Measurements from ENCODE around the gene AKR1C2. TPM values are rescaled to one million over a fixed set of nuclear protein-coding genes. Genes with fewer than 3 reads are reported as not detected.
"Not testable (repeated sequence)": the region's sequence is repeated elsewhere in the genome, so short reads cannot be mapped to it uniquely, and the experiment has no call there.

The AKR1C2 gene
- total and polyA plus RNA-seq, 10 of the 15 experiments (the other 5 are each of a cell fraction or from before 2014, with no cell fraction given) = 0.31 to 0.44 (median 0.36) TPM; not detected in 7

DNA sequence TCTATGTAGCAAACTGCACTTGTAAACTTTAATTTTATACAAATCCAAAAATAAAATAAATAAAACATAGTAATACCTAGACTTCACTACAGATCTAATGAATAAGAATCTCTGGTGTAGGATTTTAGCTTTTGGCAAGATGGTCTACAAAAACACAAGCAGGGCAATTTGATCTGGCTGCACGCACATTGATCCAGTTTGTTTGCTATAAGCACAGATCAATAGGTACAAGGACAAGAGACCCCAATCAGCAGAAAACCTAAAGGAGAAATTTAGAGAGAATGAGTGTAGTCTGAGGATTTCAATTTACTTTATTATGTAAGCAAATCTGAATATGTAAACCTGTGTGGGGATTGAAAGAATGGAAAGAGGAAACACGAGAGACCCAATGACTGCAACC, 7.7 kb upstream of the AKR1C2 start:
- H2AFZ ChIP-seq (ENCODE audit: control insufficient read depth, low read depth, low read length); in situ Hi-C loops (cut with MboI); H3K4me1 ChIP-seq (ENCODE audit: control insufficient read depth, insufficient read depth, low read length); H3K4me3 ChIP-seq; BruUV-seq (replicated peaks); H3K27me3 ChIP-seq (replicated peaks in 1 of 2; ENCODE audit: control insufficient read depth in 2 of 2, insufficient read depth in 2 of 2, low read length in 1 of 2); DNase-seq (ENCODE audit: low read depth, low spot score); H3K4me2 ChIP-seq (ENCODE audit: control insufficient read depth, insufficient read depth); H3K27ac ChIP-seq (ENCODE audit: control insufficient read depth, insufficient read depth); POLR2A ChIA-PET; CTCF ChIA-PET; FAIRE-seq; H3K79me2 ChIP-seq (ENCODE audit: control insufficient read depth, insufficient read depth, low read length); H3K9me3 ChIP-seq (replicated peaks; ENCODE audit: control insufficient read depth, insufficient read depth, low read length); RAD21 ChIA-PET (ENCODE audit: unreplicated experiment); SMC1A ChIA-PET (ENCODE audit: uncharacterized antibody, unreplicated experiment); H3K9ac ChIP-seq (ENCODE audit: control insufficient read depth, insufficient read depth, low read length); ATAC-seq; intact Hi-C loops (cut with micrococcal nuclease; ENCODE audit: unreplicated experiment); H4K20me1 ChIP-seq (ENCODE audit: control insufficient read depth, insufficient read depth); H3K36me3 ChIP-seq (ENCODE audit: control insufficient read depth in 2 of 2, insufficient read depth in 2 of 2, low read length in 1 of 2): not testable (repeated sequence)
- 23% methylated on average over 2 of the region's 2 CpGs for WGBS (ENCODE audit: insufficient coverage, insufficient replicate concordance, low lambda C conversion rate, missing lambda C conversion rate)

DNA sequence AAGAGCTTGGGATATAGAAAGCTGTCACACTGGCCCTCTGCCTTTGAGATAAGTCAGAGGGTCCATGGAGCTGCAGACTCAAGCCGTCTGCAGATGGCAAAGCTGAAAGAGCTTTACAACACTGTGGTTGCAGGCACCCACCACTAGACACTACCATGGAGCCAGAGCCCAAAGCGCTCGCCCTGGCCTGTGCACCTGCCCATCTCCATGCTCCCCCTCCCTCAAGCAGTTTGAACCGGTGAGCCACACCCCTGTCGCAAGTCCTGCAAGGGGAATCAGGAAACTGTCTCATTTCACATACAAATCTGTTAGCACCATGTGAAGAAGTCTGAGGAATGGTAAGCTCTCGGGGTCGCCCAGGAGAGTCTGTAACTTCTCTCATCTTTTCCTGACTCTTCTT, 6.4 kb upstream of the AKR1C2 start:
- H3K4me3 ChIP-seq; H3K9ac ChIP-seq (ENCODE audit: control insufficient read depth, insufficient read depth, low read length); FAIRE-seq; H3K27ac ChIP-seq (ENCODE audit: control insufficient read depth, insufficient read depth); H3K4me1 ChIP-seq (ENCODE audit: control insufficient read depth, insufficient read depth, low read length); H3K36me3 ChIP-seq (ENCODE audit: control insufficient read depth in 2 of 2, insufficient read depth in 2 of 2, low read length in 1 of 2); H2AFZ ChIP-seq (ENCODE audit: control insufficient read depth, low read depth, low read length); in situ Hi-C loops (cut with MboI); H3K9me3 ChIP-seq (replicated peaks; ENCODE audit: control insufficient read depth, insufficient read depth, low read length); DNase-seq (ENCODE audit: low read depth, low spot score); ATAC-seq; H3K4me2 ChIP-seq (ENCODE audit: control insufficient read depth, insufficient read depth); H3K27me3 ChIP-seq (replicated peaks in 1 of 2; ENCODE audit: control insufficient read depth in 2 of 2, insufficient read depth in 2 of 2, low read length in 1 of 2); POLR2A ChIA-PET; BruUV-seq (replicated peaks); H4K20me1 ChIP-seq (ENCODE audit: control insufficient read depth, insufficient read depth); intact Hi-C loops (cut with micrococcal nuclease; ENCODE audit: unreplicated experiment); RAD21 ChIA-PET (ENCODE audit: unreplicated experiment); SMC1A ChIA-PET (ENCODE audit: uncharacterized antibody, unreplicated experiment); H3K79me2 ChIP-seq (ENCODE audit: control insufficient read depth, insufficient read depth, low read length); CTCF ChIA-PET: not testable (repeated sequence)
- WGBS (ENCODE audit: insufficient coverage, insufficient replicate concordance, low lambda C conversion rate, missing lambda C conversion rate) = 52% methylated on average over 6 of the region's 7 CpGs

DNA sequence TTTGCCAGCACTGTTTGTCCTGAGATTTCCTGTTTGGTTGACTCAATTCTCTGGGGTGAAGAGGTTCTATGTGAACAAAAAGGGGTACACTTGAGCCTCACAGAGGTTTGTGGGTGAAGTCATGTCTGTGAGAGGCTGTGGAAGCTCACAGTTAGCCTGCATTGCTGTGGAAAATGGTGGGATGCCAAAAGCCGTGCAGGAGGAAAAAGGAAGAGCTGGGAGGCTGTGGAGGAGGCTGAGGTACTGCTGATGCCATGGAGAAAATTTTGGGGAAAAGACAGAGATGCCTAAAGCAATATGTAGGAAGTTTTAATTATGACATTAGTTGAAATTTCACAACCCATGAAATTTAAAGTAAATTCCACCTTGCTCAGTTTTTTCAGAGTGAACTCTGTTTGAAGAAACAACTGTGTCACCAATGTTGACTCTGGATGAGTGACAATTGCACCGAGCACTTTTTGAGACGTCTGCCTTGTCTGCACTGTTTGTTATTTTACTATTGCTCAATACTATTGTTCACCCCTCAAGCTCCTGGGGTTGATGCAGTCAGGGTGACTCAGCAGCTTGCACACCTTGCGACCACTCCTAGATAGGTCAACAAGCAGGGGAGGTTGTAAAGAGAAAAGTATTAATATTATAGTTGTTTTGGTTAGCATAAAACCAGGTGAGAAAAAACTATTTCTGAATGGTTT, 5.3 kb upstream of the AKR1C2 start:
- 31% methylated on average over 3 of the region's 4 CpGs for WGBS (ENCODE audit: insufficient coverage, insufficient replicate concordance, low lambda C conversion rate, missing lambda C conversion rate)
- BruUV-seq (replicated peaks); POLR2A ChIA-PET; CTCF ChIA-PET; H3K27ac ChIP-seq (ENCODE audit: control insufficient read depth, insufficient read depth); H2AFZ ChIP-seq (ENCODE audit: control insufficient read depth, low read depth, low read length); RAD21 ChIA-PET (ENCODE audit: unreplicated experiment); H3K4me2 ChIP-seq (ENCODE audit: control insufficient read depth, insufficient read depth); H3K79me2 ChIP-seq (ENCODE audit: control insufficient read depth, insufficient read depth, low read length); H4K20me1 ChIP-seq (ENCODE audit: control insufficient read depth, insufficient read depth); H3K4me3 ChIP-seq; H3K27me3 ChIP-seq (replicated peaks in 1 of 2; ENCODE audit: control insufficient read depth in 2 of 2, insufficient read depth in 2 of 2, low read length in 1 of 2); H3K9me3 ChIP-seq (replicated peaks; ENCODE audit: control insufficient read depth, insufficient read depth, low read length); SMC1A ChIA-PET (ENCODE audit: uncharacterized antibody, unreplicated experiment); H3K4me1 ChIP-seq (ENCODE audit: control insufficient read depth, insufficient read depth, low read length); FAIRE-seq; H3K9ac ChIP-seq (ENCODE audit: control insufficient read depth, insufficient read depth, low read length); H3K36me3 ChIP-seq (ENCODE audit: control insufficient read depth in 2 of 2, insufficient read depth in 2 of 2, low read length in 1 of 2); DNase-seq (ENCODE audit: low read depth, low spot score); intact Hi-C loops (cut with micrococcal nuclease; ENCODE audit: unreplicated experiment); ATAC-seq: not testable (repeated sequence)
- in situ Hi-C loops (cut with MboI) = loop anchor here (5.0 kb wide), 1 partner anchor 52 kb away; no protein-coding TSS in a partner anchor

DNA sequence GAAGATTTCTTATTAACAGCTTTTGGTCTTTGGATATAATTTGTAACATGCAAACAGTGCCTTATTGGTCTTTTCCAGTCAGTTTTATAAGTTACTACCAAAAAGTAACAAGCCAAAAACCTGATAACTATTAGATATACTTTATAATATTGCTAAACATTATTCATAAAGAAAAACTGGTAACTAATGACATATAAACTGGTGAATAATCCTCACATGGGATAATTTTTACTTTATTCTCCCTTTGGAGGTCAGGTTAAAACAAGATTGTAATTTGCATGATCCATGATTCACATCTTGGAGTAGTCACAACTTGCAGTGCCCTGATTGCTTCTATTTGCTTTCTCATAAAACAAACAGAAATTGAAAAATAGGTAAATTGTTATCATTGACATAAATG, 844 bp upstream of the AKR1C2 start:
- CTCF ChIA-PET; H3K4me2 ChIP-seq (ENCODE audit: control insufficient read depth, insufficient read depth); POLR2A ChIA-PET; FAIRE-seq; H3K4me3 ChIP-seq; H3K4me1 ChIP-seq (ENCODE audit: control insufficient read depth, insufficient read depth, low read length); DNase-seq (ENCODE audit: low read depth, low spot score); ATAC-seq; RAD21 ChIA-PET (ENCODE audit: unreplicated experiment); H3K79me2 ChIP-seq (ENCODE audit: control insufficient read depth, insufficient read depth, low read length); SMC1A ChIA-PET (ENCODE audit: uncharacterized antibody, unreplicated experiment); H3K27ac ChIP-seq (ENCODE audit: control insufficient read depth, insufficient read depth); intact Hi-C loops (cut with micrococcal nuclease; ENCODE audit: unreplicated experiment); H3K9ac ChIP-seq (ENCODE audit: control insufficient read depth, insufficient read depth, low read length); H2AFZ ChIP-seq (ENCODE audit: control insufficient read depth, low read depth, low read length); H4K20me1 ChIP-seq (ENCODE audit: control insufficient read depth, insufficient read depth); in situ Hi-C loops (cut with MboI); H3K27me3 ChIP-seq (replicated peaks in 1 of 2; ENCODE audit: control insufficient read depth in 2 of 2, insufficient read depth in 2 of 2, low read length in 1 of 2); BruUV-seq (replicated peaks); H3K36me3 ChIP-seq (ENCODE audit: control insufficient read depth in 2 of 2, insufficient read depth in 2 of 2, low read length in 1 of 2); H3K9me3 ChIP-seq (replicated peaks; ENCODE audit: control insufficient read depth, insufficient read depth, low read length): not testable (repeated sequence)

All from GM12878 (cell line).